CD14-positive monocyte (primary cell): ENCODE data around the gene BBS9. TPM values are rescaled to one million over a fixed set of nuclear protein-coding genes. Genes with fewer than 3 reads are reported as not detected.

Source experiments
- DNase-seq, 3 donors: peaks; one replicate each; pipeline ENCODE4 v3.0.0-alpha.2; 2011 to 2022
- H2AFZ ChIP-seq: 2 replicates; pipeline ENCODE4 v1.6.0; 2012; ENCODE audit warnings: mild to moderate bottlenecking, low read depth, low read length, inconsistent platforms; ENCODE audit not compliant: insufficient read depth, poor library complexity, severe bottlenecking
- H3K27ac ChIP-seq, 2 donors: 1 replicate in 1 of 2; 2 replicates in 1 of 2; pipeline ENCODE4 v1.5.1; 2012 to 2013; ENCODE audit warnings: low read length in 2 of 2, control low read depth in 1 of 2, inconsistent platforms in 1 of 2, low read depth in 1 of 2, mild to moderate bottlenecking in 1 of 2
- H3K27me3 ChIP-seq, 2 donors: one replicate each; pipeline versions ENCODE4 v1.6.0 to v1.6.1; 2011 to 2013; ENCODE audit warnings: low read length in 2 of 2; ENCODE audit not compliant: control insufficient read depth in 2 of 2, insufficient read depth in 2 of 2
- H3K36me3 ChIP-seq, 2 donors: replicated peaks in 1 of 2; 1 replicate in 1 of 2; 2 replicates in 1 of 2; pipeline versions ENCODE4 v1.5.1 to v1.6.1; 2012 to 2013; ENCODE audit warnings: low read length in 2 of 2, control low read depth in 1 of 2, inconsistent platforms in 1 of 2, mild to moderate bottlenecking in 1 of 2; ENCODE audit not compliant: insufficient read depth in 2 of 2, control insufficient read depth in 1 of 2
- H3K4me1 ChIP-seq, 2 donors: 1 replicate in 1 of 2; 2 replicates in 1 of 2; pipeline versions ENCODE4 v1.5.1 to v1.6.1; 2012 to 2013; ENCODE audit warnings: low read length in 2 of 2, control low read depth in 1 of 2, inconsistent platforms in 1 of 2, mild to moderate bottlenecking in 1 of 2, moderate library complexity in 1 of 2; ENCODE audit not compliant: insufficient read depth in 2 of 2, control insufficient read depth in 1 of 2
- H3K4me2 ChIP-seq: replicated peaks from 2 replicates; pipeline ENCODE3; 2012; ENCODE audit warnings: low read length, moderate library complexity, mild to moderate bottlenecking; ENCODE audit not compliant: poor library complexity, severe bottlenecking; ENCODE audit errors: extremely low read depth
- H3K4me3 ChIP-seq, 3 experiments: fragments of 200-600 bp in 1 of 3; sonication (generic) in 1 of 3; replicated peaks in 1 of 3; 1 replicate in 2 of 3; 2 replicates in 1 of 3; pipeline ENCODE4 v1.5.1; 2011 to 2013; ENCODE audit warnings: low read length in 3 of 3, mild to moderate bottlenecking in 3 of 3, control low read depth in 2 of 3, low read depth in 2 of 3, inconsistent platforms in 1 of 3, moderate library complexity in 1 of 3
- H3K79me2 ChIP-seq: 2 replicates; pipeline ENCODE4 v1.6.0; 2012; ENCODE audit warnings: mild to moderate bottlenecking, control low read depth, inconsistent platforms, low read length, moderate library complexity; ENCODE audit not compliant: insufficient read depth
- H3K9ac ChIP-seq: 2 replicates; pipeline ENCODE4 v1.6.0; 2017; ENCODE audit warnings: low read length, mild to moderate bottlenecking; ENCODE audit not compliant: insufficient read depth, poor library complexity, severe bottlenecking
- H3K9me3 ChIP-seq, 2 donors: replicated peaks in 1 of 2; 1 replicate in 1 of 2; 2 replicates in 1 of 2; pipeline versions ENCODE4 v1.5.1 to v1.6.1; 2012 to 2013; ENCODE audit warnings: low read length in 2 of 2, control low read depth in 1 of 2; ENCODE audit not compliant: control insufficient read depth in 1 of 2, insufficient read depth in 1 of 2
- H4K20me1 ChIP-seq: 2 replicates; pipeline ENCODE4 v1.6.0; 2012; ENCODE audit warnings: mild to moderate bottlenecking, low read length, control low read depth, moderate library complexity; ENCODE audit not compliant: insufficient read depth
- H3K27ac Mint-ChIP-seq, 7 donors: one replicate each; pipeline ENCODE4 v1.8.0; 2020; ENCODE audit warnings: mild to moderate bottlenecking in 7 of 7, mixed read lengths in 7 of 7, moderate library complexity in 6 of 7, inconsistent platforms in 2 of 7
- H3K27me3 Mint-ChIP-seq, 3 donors: one replicate each; pipeline ENCODE4 v1.8.0; 2021 to 2022; ENCODE audit warnings: low read depth in 3 of 3, mild to moderate bottlenecking in 3 of 3, mixed read lengths in 3 of 3, moderate library complexity in 3 of 3, inconsistent platforms in 1 of 3
- H3K36me3 Mint-ChIP-seq, 2 donors: one replicate each; pipeline ENCODE4 v1.8.0; 2020; ENCODE audit warnings: mixed read lengths in 2 of 2, inconsistent platforms in 1 of 2, mild to moderate bottlenecking in 1 of 2
- H3K4me1 Mint-ChIP-seq: one replicate; pipeline ENCODE4 v1.8.0; 2020; ENCODE audit warnings: mild to moderate bottlenecking, mixed read lengths
- H3K4me3 Mint-ChIP-seq, 2 donors: one replicate each; pipeline ENCODE4 v1.8.0; 2020; ENCODE audit warnings: mild to moderate bottlenecking in 2 of 2, mixed read lengths in 2 of 2, moderate library complexity in 1 of 2
- H3K9me3 Mint-ChIP-seq, 7 donors: one replicate each; pipeline ENCODE4 v1.8.0; 2020 to 2022; ENCODE audit warnings: mixed read lengths in 7 of 7, mild to moderate bottlenecking in 6 of 7, moderate library complexity in 6 of 7, inconsistent platforms in 2 of 7
- WGBS: methylation state at CpG from one replicate; pipeline ENCODE4 v1.1.5; 2013; ENCODE audit warnings: missing lambda C conversion rate; ENCODE audit not compliant: insufficient coverage; 5-methylcytosine and 5-hydroxymethylcytosine counted together
- intact Hi-C, 2 donors: fragments of 100-400 bp; cut with micrococcal nuclease; formaldehyde crosslinking; loops; one replicate each; pipeline versions ENCODE4 v1.15.0 to v1.15.1; 2023
- polyA plus RNA-seq, 3 donors: library from polyadenylated mRNA; depleted of rRNA in 1 of 3; unstranded in 2 of 3; stranded (reverse) in 1 of 3; fragments of 300-500 nt in 2 of 3; fragments of >200 nt in 1 of 3; fragmentation: Illumina TruSeq in 2 of 3; gene quantifications; 1 replicate in 2 of 3; 2 replicates in 1 of 3; pipeline ENCODE4 v1.2.3, GENCODE V29; 2012 to 2021
- TF ChIP-seq, protein P1 (sequence below): fragments of 200-600 bp; IDR thresholded peaks from one replicate; pipeline ENCODE4 v1.8.0; 2022; ENCODE audit warnings: antibody characterized with exemption, mild to moderate bottlenecking

The BBS9 gene
- polyA plus RNA-seq, 3 donors: 4.9 to 7.5 (median 6.8) TPM

DNA sequence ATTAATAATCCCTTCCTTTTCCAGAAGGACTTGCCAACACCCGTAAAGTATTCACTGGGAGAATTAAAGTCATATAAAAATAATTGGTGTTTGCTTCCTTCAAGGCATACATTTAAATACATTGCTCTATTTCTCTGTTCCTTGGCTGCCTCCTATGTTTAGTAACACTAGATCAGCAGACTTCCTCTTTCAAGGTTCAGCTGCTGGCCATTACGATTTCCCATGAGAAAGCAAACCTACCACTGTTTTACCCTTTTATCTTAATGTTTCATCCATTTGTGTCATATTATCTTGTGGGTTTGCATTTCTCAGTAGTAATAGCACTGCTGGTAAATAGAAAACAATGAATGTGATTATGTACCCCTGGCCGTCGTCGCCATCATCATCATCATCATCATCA, 462.1 kb downstream of the BBS9 start:
- Histone ChIP-seq H4K20me1 (no peaks in the 10 kb centered on the region), H3K4me2 (no peak overlapping the region)
- peaks cover 0 to 7% (median 0%) of the 10 kb centered on the region in 7 donors for H3K9me3 Mint-ChIP-seq

DNA sequence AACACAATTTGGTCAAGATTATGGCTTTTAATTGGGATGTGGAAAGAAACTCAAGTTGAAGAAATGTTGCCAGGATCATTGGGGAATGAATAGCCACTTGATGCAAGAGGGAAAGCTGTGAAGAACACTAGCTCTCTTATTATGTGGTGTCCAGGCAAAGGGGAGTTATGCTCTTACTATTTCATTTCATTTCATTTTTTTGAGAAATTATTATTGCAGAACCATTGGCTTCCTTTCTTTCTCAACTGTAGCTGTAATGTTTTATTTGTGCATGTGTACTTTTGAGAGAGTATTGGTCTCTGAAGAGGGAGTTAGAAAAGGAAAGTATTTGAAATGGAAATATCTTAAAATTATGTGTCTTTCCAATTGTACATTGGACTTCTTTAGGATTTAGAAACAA, 463.4 kb downstream of the BBS9 start:
- TF ChIP-seq, protein P1, sequence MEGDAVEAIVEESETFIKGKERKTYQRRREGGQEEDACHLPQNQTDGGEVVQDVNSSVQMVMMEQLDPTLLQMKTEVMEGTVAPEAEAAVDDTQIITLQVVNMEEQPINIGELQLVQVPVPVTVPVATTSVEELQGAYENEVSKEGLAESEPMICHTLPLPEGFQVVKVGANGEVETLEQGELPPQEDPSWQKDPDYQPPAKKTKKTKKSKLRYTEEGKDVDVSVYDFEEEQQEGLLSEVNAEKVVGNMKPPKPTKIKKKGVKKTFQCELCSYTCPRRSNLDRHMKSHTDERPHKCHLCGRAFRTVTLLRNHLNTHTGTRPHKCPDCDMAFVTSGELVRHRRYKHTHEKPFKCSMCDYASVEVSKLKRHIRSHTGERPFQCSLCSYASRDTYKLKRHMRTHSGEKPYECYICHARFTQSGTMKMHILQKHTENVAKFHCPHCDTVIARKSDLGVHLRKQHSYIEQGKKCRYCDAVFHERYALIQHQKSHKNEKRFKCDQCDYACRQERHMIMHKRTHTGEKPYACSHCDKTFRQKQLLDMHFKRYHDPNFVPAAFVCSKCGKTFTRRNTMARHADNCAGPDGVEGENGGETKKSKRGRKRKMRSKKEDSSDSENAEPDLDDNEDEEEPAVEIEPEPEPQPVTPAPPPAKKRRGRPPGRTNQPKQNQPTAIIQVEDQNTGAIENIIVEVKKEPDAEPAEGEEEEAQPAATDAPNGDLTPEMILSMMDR: no peak
- H3K4me3 Mint-ChIP-seq: no peak overlapping the region
- Histone ChIP-seq H3K79me2 (no peaks in the 10 kb centered on the region), H4K20me1 (no peaks in the 10 kb centered on the region), H3K4me1 (no peaks in the 10 kb centered on the region), H2AFZ (no peak overlapping the region), H3K27ac (no peak overlapping the region), H3K9me3 (no peaks in the 10 kb centered on the region), H3K9ac (no peak overlapping the region), H3K4me2 (no peak overlapping the region), H3K36me3 (no peaks in the 10 kb centered on the region), H3K4me3 (no peak overlapping the region), H3K27me3 (no peaks in the 10 kb centered on the region)
- no peaks in the 10 kb centered on the region for H3K27me3 Mint-ChIP-seq
- intact Hi-C loops: no loop called here
- H3K9me3 Mint-ChIP-seq: peaks cover 0 to 7% (median 0%) of the 10 kb centered on the region in 7 donors
- no peaks in the 10 kb centered on the region for H3K36me3 Mint-ChIP-seq
- H3K4me1 Mint-ChIP-seq: no peaks in the 10 kb centered on the region
- no peak for DNase-seq
- H3K27ac Mint-ChIP-seq: no peak overlapping the region

More for the DNA sequence above, 462.1 kb downstream of the BBS9 start:
- Histone ChIP-seq H3K79me2 (no peaks in the 10 kb centered on the region), H3K27me3 (no peaks in the 10 kb centered on the region), H3K9ac (no peak overlapping the region), H3K9me3 (no peaks in the 10 kb centered on the region), H2AFZ (no peak overlapping the region), H3K4me3 (no peak overlapping the region), H3K27ac (no peak overlapping the region), H3K4me1 (no peaks in the 10 kb centered on the region), H3K36me3 (no peaks in the 10 kb centered on the region)
- Mint-ChIP-seq H3K27me3 (no peaks in the 10 kb centered on the region), H3K4me3 (no peak overlapping the region), H3K4me1 (no peaks in the 10 kb centered on the region), H3K27ac (no peak overlapping the region), H3K36me3 (no peaks in the 10 kb centered on the region)
- intact Hi-C loops: no loop called here
- no CpG with 5 or more reads among the region's 5 CpGs for WGBS
- DNase-seq: no peak
- TF ChIP-seq, protein P1: no peak
